Smooth muscle cell (in vitro differentiated cells): ENCODE measurements around the gene HECA. TPM values are rescaled to one million over a fixed set of nuclear protein-coding genes. Genes with fewer than 3 reads are reported as not detected.
A peak's percentile ranks its signal among the peaks of the same experiment; 100 is the strongest.
"Not testable (repeated sequence)": the region's sequence is repeated elsewhere in the genome, so short reads cannot be mapped to it uniquely, and the experiment has no call there.

Experiments
- DNase-seq: peaks from one replicate; lab custom pipeline; 2025; ENCODE audit not compliant: unreplicated experiment; lab: John Stamatoyannopoulos, UW
- H2AFZ ChIP-seq: fragments of 200-600 bp; sonication (generic); 2 replicates; pipeline ENCODE4 v1.6.0; 2016; ENCODE audit warnings: antibody characterized with exemption, low read depth, mild to moderate bottlenecking
- H3F3A ChIP-seq: fragments of 200-600 bp; sonication (generic); 2 replicates; pipeline ENCODE4 v1.6.0; 2017; ENCODE audit warnings: antibody characterized with exemption, low read depth
- H3K27ac ChIP-seq: fragments of 200-600 bp; sonication (generic); 2 replicates; pipeline ENCODE4 v1.5.1; 2016; ENCODE audit warnings: low read depth, mild to moderate bottlenecking
- H3K27me3 ChIP-seq: fragments of 200-600 bp; sonication (generic); 2 replicates; pipeline ENCODE4 v1.6.1; 2016; ENCODE audit warnings: low read depth, mild to moderate bottlenecking
- H3K36me3 ChIP-seq: fragments of 200-600 bp; sonication (generic); 2 replicates; pipeline ENCODE4 v1.5.1; 2016; ENCODE audit warnings: low read depth
- H3K4me1 ChIP-seq: fragments of 200-600 bp; sonication (generic); 2 replicates; pipeline ENCODE4 v1.5.1; 2016; ENCODE audit warnings: low read depth
- H3K4me2 ChIP-seq: fragments of 200-600 bp; sonication (generic); 2 replicates; pipeline ENCODE4 v1.6.0; 2016; ENCODE audit warnings: mild to moderate bottlenecking
- H3K4me3 ChIP-seq: fragments of 200-600 bp; sonication (generic); 2 replicates; pipeline ENCODE4 v1.5.1; 2016; ENCODE audit warnings: mild to moderate bottlenecking
- H3K79me2 ChIP-seq: fragments of 200-600 bp; sonication (generic); 2 replicates; pipeline ENCODE4 v1.6.0; 2016; ENCODE audit warnings: low read depth, mild to moderate bottlenecking
- H3K9ac ChIP-seq: fragments of 200-600 bp; sonication (generic); 2 replicates; pipeline ENCODE4 v1.6.0; 2016; ENCODE audit warnings: low read depth
- H3K9me3 ChIP-seq: fragments of 200-600 bp; sonication (generic); replicated peaks from 2 replicates; pipeline ENCODE4 v1.5.1; 2016; ENCODE audit warnings: low read depth
- H4K20me1 ChIP-seq: fragments of 200-600 bp; sonication (generic); 2 replicates; pipeline ENCODE4 v1.6.0; 2016; ENCODE audit warnings: low read depth
- WGBS: methylation state at CpG from one replicate; pipeline ENCODE4 v1.1.7; 2016; ENCODE audit warnings: low lambda C conversion rate; 5-methylcytosine and 5-hydroxymethylcytosine counted together
- polyA plus RNA-seq: library from polyadenylated mRNA; unstranded; fragments of >200 nt; fragmentation: Nextera tagmentation; extraction: Ambion mirVana; gene quantifications from 2 replicates; pipeline ENCODE4 v1.2.1, GENCODE V29; 2016
- total RNA-seq: library from RNA; depleted of rRNA; stranded (reverse); fragments of >200 nt; gene quantifications from 2 replicates; pipeline ENCODE4 v1.2.3, GENCODE V29; 2014
- TF ChIP-seq, protein P1 (sequence below): fragments of 200-600 bp; sonication (generic); IDR thresholded peaks from 2 replicates; pipeline ENCODE4 v1.5.1; 2017; ENCODE audit warnings: borderline replicate concordance, mild to moderate bottlenecking, antibody characterized with exemption; ENCODE audit not compliant: insufficient read depth, poor library complexity, severe bottlenecking

The HECA gene
- total and polyA plus RNA-seq, 2 experiments from 2014 or later, result 7.7 to 19.7 TPM

GRCh38 chr6:139205843-139206242, 71.0 kb downstream of the HECA start:
- H3K27me3 ChIP-seq, result no peaks in the 10 kb centered on the region
- H4K20me1 ChIP-seq, result no peaks in the 10 kb centered on the region
- no peaks in the 10 kb centered on the region for H3K79me2 ChIP-seq
- WGBS, result 89% methylated on average over 3 of the region's 3 CpGs
- DNase-seq, result no peak
- no peak overlapping the region for H3K4me3 ChIP-seq
- H3K9ac ChIP-seq, result no peak overlapping the region
- no peak overlapping the region for H2AFZ ChIP-seq
- no peaks in the 10 kb centered on the region for H3K4me1 ChIP-seq
- H3K36me3 ChIP-seq, result no peaks in the 10 kb centered on the region
- H3K27ac ChIP-seq, result no peak overlapping the region
- TF ChIP-seq, protein P1, sequence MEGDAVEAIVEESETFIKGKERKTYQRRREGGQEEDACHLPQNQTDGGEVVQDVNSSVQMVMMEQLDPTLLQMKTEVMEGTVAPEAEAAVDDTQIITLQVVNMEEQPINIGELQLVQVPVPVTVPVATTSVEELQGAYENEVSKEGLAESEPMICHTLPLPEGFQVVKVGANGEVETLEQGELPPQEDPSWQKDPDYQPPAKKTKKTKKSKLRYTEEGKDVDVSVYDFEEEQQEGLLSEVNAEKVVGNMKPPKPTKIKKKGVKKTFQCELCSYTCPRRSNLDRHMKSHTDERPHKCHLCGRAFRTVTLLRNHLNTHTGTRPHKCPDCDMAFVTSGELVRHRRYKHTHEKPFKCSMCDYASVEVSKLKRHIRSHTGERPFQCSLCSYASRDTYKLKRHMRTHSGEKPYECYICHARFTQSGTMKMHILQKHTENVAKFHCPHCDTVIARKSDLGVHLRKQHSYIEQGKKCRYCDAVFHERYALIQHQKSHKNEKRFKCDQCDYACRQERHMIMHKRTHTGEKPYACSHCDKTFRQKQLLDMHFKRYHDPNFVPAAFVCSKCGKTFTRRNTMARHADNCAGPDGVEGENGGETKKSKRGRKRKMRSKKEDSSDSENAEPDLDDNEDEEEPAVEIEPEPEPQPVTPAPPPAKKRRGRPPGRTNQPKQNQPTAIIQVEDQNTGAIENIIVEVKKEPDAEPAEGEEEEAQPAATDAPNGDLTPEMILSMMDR, result no peak
- H3K9me3 ChIP-seq, result no peaks in the 10 kb centered on the region
- H3K4me2 ChIP-seq, result no peak overlapping the region
- H3F3A ChIP-seq, result no peaks in the 10 kb centered on the region

DNA sequence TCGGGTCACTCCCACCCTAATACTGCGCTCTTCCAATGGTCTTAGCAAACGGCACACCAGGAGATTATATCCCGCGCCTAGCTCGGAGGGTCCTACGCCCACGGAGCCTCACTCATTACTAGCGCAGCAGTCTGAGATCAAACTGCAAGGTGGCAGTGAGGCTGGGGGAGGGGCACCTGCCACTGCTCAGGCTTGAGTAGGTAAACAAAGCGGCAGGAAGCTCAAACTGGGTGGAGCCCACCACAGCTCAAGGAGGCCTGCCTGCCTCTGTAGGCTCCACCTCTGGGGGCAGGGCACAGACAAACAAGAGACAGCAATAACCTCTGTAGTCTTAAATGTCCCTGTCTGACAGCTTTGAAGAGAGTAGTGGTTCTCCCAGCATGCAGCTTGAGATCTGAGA, 75.9 kb downstream of the HECA start:
- H3K36me3 ChIP-seq, H3K79me2 ChIP-seq, DNase-seq, H2AFZ ChIP-seq, H3K27ac ChIP-seq, H3K9ac ChIP-seq, H3K9me3 ChIP-seq, H4K20me1 ChIP-seq, H3K4me2 ChIP-seq, H3K4me1 ChIP-seq, H3F3A ChIP-seq, H3K27me3 ChIP-seq, H3K4me3 ChIP-seq: not testable (repeated sequence)
- WGBS, result 92% methylated on average over 10 of the region's 10 CpGs

DNA sequence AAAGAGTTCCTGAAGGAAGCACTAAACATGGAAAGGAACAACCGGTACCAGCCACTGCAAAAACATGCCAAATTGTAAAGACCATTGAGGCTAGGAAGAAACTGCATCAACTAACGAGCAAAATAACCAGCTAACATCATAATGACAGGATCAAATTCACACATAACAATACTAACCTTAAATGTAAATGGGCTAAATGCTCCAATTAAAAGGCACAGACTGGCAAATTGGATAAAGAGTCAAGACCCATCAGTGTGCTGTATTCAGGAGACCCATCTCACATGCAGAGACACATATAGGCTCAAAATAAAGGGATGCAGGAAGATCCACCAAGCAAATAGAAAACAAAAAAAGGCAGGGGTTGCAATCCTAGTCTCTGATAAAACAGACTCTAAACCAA, 77.6 kb downstream of the HECA start:
- H3K4me1 ChIP-seq, H3K4me3 ChIP-seq, H3K4me2 ChIP-seq, H3K27ac ChIP-seq, H3K79me2 ChIP-seq, DNase-seq, H3K9me3 ChIP-seq, H3K27me3 ChIP-seq, H3K9ac ChIP-seq, H4K20me1 ChIP-seq, H2AFZ ChIP-seq, H3K36me3 ChIP-seq, H3F3A ChIP-seq: not testable (repeated sequence)
- 83% methylated on average over 2 of the region's 2 CpGs for WGBS

DNA sequence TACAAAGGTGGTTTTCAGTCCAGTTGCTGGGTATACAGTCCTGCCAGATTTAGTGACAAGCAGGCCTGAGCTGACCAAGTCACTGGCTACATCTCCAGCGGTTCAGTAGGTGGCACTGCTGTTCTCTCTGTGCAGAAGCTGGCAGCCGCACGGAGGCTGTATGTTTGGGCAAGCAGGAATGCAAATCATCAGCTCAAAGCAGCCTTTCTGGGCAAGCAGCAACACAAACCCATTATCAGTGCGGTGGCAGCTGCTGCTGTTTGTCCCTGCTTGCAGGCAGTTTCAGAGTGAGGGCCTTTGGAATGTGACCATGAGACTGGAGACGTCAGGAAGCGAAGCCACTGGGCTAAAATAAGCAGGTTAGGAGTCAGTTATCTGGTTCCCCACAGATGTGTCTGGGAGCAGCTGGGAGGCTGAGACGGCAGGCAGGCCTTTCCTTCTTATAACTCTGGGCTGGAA, 84.4 kb downstream of the HECA start:
- H4K20me1 ChIP-seq, result no peaks in the 10 kb centered on the region
- H3K36me3 ChIP-seq, result no peaks in the 10 kb centered on the region
- TF ChIP-seq, protein P1, result peak; percentile 62
- 2% methylated on average over 7 of the region's 7 CpGs for WGBS
- no peaks in the 10 kb centered on the region for H3K9me3 ChIP-seq
- H3K4me2 ChIP-seq, result peak overlapping the region; percentile 40
- H3K27me3 ChIP-seq, result no peaks in the 10 kb centered on the region
- H3K79me2 ChIP-seq, result no peaks in the 10 kb centered on the region
- peaks cover 9% of the 10 kb centered on the region for H3F3A ChIP-seq
- peaks cover 6% of the 10 kb centered on the region for H3K4me1 ChIP-seq
- peak overlapping the region; percentile 11 for H3K9ac ChIP-seq
- peak overlapping the region; percentile 80 for H3K27ac ChIP-seq
- no peak overlapping the region for H3K4me3 ChIP-seq
- peak overlapping the region; percentile 24 for H2AFZ ChIP-seq
- DNase-seq, result peak; percentile 36

DNA sequence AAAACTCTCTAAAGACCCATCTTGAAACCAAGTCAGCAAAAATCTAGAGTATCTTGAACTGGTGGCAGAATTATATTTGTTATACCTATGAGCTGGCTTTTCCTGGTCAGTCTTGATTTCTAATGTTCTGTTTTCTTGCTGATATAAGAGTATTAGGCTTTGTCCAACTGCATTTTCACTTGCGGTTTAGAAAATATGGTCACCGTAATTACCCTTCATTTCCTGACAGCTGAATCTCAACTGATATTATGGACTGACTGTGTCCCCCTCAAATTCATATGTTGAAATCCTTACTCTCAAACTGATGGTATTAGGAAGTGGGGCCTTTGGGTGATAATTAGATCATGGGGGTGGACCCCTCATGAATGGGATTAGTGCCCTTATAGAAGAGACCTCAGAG, 84.9 kb downstream of the HECA start:
- no peak for DNase-seq
- TF ChIP-seq, protein P1, result no peak
- peaks cover 9% of the 10 kb centered on the region for H3F3A ChIP-seq
- H4K20me1 ChIP-seq, result no peaks in the 10 kb centered on the region
- no peaks in the 10 kb centered on the region for H3K9me3 ChIP-seq
- H3K27me3 ChIP-seq, result no peaks in the 10 kb centered on the region
- peak overlapping the region; percentile 40 for H3K4me2 ChIP-seq
- H3K4me1 ChIP-seq, result peaks cover 6% of the 10 kb centered on the region
- H3K4me3 ChIP-seq, result no peak overlapping the region
- no peaks in the 10 kb centered on the region for H3K79me2 ChIP-seq
- peak overlapping the region; percentile 11 for H3K9ac ChIP-seq
- WGBS, result 100% methylated on average over 2 of the region's 2 CpGs
- peak overlapping the region; percentile 24 for H2AFZ ChIP-seq
- peak overlapping the region; percentile 80 for H3K27ac ChIP-seq
- H3K36me3 ChIP-seq, result no peaks in the 10 kb centered on the region

- H3K36me3 ChIP-seq, H3K27me3 ChIP-seq, H3K9ac ChIP-seq, H3F3A ChIP-seq, H3K4me2 ChIP-seq, H3K9me3 ChIP-seq, H4K20me1 ChIP-seq, H3K4me3 ChIP-seq, H2AFZ ChIP-seq, H3K4me1 ChIP-seq, H3K79me2 ChIP-seq, H3K27ac ChIP-seq, DNase-seq: not testable (repeated sequence)
- 97% methylated on average over 3 of the region's 3 CpGs for WGBS
These were observed 93.5 kb downstream of the HECA start for GRCh38 chr6:139228387-139228786.
